ENCODE data around the gene TTLL8.

- no peak for TF ChIP-seq CTCF (IDR thresholded peaks at IDR 0.05; ENCODE audit: poor library complexity)
- no peak for TF ChIP-seq EZH2phosphoT487 (IDR thresholded peaks at IDR 0.05; ENCODE audit: low read depth, severe bottlenecking, unreplicated experiment)
Measured at GRCh38 chr22:50060441-50061140, 2.5 kb upstream of the TTLL8 start.
